Measurements from ENCODE around the gene CXCR6.

Gene CXCR6

DNA sequence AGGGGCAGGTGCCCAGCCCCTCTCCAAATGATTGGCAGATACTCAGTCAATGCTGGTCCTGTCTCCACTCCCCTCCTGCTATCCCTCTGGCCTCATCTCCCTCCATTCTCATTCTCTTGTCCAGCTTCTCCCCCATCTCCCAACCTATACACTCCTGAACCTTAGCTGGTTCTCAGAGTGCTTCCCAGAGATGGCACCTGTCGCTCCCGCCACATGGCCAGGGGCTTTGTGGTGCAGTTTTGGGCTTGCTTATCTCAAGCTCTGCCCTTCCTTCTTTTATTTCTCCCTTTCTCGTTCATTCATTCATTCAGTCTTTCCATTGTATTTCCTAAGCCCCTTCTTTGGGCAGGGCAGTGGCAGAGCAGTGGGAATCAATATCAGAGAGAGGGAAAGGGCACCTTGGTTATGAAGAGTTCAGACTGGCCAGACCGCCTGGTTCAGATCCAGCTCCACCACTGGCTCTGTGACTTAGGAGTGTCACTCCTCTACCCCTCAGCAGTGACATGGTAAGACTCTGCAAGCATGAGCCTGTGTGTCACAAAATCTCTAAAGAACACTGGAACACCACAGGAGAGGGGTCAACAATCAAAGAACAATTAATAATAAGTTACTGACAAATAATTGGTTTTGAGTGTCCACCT, 20.2 kb upstream of the CXCR6 start:
- no peak for DNase-seq

DNA sequence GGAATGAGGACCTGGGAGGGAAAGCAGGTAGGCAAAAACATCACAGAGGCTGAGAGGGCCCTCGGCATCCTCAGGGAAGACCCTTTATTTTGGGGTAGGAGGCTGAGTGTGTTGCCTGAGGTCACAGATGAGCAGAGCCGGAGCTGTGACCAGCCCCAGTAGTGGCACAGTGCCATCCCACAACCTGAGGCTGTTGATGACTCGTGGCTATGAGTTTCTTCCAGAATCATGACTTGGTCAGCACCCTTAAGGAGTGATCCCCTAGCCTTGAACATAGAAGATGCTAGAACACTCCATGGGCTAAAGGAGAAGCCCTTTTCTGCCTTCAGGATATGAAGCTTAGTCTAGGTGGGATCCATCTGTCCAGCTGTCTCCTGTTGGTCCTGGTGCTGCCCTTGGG, 19.5 kb upstream of the CXCR6 start:
- DNase-seq, result no peak

DNA sequence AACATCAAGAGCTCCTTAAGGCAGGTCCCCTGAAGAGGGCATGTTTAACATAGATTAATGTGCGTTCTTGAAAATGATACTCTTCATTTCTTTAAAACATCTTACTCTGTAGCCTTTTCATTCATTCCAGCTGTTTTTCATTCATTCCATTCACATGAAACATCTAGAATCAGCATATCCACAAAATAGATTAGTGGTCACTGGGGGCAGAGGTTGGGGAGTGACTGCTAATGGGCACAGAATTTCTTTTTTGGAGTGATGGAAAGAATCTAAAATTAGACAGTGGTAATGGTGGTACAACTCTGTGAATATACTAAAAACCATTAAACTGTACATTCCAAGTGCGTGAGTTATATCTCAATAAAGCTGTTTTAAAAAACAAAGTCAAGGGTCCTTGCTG, 15.4 kb upstream of the CXCR6 start:
- DNase-seq, result no peak

DNA sequence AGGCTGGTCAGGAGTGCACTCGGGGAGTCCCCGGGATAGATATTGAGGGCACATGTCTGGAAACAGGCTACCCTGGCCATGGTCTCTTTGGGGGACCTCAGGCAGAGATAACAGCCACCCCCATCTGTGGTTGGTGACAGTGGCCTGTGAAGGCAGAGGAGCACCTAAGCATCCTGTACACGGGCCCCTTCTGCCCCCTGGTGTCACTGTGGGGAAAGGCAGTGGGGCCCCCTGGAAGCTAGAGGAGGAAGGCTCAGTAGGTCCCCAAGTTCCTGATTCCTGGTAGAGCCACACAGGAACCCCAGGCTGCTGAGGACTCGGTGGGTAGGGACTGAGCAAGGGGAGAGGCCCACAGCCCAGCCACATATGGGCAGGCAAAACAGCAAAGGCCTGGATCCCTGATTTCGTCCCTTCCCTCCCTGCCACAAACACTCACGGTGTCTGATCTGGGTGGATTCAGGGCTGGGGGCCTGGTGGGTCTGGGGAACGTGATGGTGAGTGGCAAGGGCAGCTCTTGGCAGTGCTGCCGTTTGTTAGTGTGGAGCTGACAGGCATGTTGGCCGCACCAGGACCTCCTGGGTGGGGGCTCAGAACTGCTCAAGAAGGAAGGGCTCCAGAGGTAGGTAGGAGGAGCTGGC, 14.1 kb upstream of the CXCR6 start:
- DNase-seq, result peak; percentile 30

DNA sequence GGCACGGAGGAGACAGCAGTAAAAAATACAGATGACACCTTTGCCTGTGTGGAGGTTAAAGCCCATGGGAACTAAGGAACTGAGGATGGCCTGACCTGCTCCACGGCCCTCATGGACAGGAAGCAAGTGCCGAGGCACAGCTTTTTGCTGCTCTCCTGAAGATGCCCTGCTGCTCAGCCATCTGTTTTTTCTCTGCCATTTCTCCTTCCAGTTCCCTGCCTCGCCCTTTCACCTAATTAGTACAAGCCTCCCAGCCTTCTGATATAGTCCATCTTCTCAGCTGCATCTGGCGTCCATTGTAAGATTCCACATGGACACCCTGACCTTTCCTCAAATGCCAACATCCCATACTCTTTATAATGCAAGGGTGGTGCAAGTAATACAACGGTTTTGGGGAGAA, 11.8 kb upstream of the CXCR6 start:
- DNase-seq, result no peak

DNA sequence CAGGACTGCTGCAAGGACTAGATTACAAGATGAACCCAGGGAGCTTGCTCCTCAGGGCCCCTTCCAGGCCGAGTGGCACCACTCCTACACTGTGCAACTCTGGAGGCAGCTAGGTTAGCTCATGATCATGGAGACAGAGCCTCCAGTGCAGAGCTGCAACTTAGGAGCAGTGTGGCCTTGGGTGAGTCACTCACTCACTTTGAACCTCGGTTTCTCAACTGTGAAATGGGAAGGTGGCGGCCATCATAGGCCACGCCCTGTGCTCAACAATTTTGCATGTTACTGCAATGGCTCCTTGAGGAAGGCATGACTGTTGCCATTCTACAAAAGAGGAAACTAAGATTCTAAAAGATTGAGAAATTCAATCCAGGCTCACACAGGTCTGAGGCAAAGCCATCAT, 11.2 kb upstream of the CXCR6 start:
- no peak for DNase-seq

DNA sequence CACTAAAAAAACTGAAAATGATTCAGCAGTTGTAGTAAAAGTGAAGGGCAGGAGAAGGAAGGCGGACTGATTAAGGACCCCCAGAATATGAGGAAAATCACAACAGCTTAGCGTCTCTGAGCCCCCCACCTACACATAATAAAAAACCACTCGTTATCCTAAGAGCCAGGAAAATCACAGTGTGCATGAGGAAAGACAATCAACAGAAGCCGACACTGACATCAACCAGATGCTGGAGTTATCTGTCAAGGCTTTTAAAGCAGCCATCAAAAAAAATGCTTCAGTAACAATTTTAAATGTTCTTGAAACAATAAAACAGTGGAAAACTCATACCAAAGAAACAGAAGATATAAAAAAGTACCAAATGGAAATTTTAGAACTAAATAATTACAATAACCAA, 9.7 kb upstream of the CXCR6 start:
- no peak for DNase-seq

DNA sequence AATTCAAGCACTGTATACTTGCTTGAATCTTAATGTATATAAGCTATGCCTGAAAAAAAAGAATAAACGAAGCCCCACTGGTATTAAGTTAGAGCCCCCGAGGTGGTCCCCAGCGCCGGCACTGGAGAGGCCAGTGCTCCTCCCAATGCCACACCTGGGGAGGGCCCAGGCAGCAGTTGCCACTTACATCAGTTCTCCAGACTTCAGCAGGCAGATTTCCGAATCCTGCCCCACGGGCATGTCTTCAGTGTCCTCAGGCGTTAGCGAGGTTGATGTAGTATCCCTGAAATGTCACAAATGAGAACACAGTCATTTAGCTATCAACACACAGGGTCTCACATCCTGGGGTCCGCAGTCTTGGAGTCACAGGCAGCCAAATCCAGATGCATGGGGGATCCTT, 7.0 kb upstream of the CXCR6 start:
- DNase-seq, result no peak

DNA sequence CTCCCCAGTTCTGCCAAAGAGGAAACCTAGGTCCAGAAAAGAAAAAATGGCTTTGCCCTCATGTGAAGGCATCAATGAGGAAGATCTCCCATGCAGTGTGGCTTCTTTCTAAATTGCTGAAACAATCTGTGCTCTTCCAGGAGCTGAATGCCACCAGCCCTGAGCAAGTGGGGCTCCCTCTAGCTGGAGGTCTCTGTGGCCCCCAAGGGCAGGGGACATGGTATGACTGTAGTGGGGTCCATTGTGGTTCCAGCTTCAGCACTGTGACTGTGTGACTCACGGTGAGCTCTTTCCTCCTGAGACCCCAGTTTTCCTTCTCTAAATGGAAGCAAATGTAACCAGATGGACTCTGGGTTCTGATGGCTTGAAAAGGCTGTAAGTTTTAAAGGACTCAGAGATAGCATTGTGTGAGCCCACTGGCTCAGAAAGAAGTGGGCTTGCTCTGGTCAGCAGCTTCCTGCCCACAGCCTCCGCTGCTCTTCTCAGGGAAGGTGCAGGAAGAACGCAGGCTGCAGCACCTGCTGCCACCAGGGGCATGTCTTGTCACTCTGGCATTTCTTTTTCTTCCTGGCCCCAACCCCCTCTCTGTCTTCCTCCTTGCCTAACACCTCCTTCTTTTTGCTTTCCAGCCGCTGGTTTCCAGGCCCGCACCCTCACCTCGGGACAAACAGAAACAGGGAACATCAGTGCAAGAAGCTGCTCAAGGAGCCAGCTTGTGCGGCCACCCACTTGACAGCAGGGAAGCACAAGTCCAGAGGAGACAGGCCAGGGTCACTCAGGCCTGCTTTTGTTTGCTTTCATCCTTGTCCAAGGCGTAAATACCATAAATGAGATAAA, 5.8 kb upstream of the CXCR6 start:
- no peak for DNase-seq

DNA sequence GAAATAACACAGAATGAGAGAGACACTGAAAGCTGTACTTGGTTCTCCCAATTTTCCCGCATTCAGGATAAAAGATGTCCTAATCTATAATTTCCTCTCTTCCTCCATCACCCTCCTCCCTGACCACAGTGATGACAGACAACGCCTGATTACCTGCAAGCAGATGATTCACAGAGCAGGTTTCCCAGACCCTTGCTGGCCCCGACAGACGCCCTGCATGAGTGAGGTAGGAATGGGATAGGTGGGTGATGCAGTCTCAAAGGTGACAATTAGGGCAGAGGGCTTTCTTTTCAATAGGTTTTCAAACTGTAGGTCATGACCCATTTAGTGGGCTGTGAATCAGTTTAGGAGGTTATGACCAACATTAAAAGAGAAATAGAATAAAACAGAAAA, 5.2 kb upstream of the CXCR6 start:
- DNase-seq, result no peak

DNA sequence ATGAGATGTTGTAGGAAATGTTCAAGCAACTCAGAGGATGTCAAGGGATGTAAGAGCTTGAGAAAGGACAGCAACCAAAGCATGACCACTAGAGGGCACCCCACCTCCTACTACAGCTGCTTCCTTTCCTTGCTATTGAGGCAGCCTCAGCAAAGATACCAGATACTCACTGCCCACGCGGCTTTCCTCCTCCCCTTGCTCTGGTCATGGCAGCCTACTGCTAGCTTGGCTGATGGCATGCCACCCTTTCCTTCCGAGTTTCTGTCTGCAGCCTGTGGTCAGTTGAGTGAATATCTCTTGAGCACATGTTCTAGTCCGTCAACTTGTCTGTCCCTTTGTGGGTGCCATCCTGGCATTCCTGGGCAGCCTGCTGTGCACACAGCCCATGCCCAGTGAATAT, 4.4 kb upstream of the CXCR6 start:
- DNase-seq, result peak; percentile 63

DNA sequence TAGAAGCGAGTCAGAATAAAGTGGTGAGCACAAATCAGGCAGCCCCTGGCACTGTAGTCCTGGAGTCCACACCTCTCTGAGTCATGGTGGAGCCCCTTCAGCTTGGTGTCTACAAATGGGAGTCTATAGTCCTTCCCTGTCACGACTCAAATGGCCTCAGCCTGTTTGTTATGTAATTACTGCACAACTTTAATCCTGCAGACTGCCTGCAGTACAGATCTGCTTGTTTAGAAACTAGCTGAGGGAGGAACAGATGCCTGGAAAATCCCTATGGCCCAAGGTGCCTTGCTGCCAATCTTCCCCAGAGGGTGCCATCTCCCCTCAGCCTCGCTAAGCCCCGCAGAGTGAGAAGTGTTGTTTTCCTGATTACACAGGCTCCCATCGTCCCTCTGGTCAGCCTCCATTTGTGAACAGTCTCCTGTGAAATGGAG, 3.9 kb upstream of the CXCR6 start:
- DNase-seq, result no peak

DNA sequence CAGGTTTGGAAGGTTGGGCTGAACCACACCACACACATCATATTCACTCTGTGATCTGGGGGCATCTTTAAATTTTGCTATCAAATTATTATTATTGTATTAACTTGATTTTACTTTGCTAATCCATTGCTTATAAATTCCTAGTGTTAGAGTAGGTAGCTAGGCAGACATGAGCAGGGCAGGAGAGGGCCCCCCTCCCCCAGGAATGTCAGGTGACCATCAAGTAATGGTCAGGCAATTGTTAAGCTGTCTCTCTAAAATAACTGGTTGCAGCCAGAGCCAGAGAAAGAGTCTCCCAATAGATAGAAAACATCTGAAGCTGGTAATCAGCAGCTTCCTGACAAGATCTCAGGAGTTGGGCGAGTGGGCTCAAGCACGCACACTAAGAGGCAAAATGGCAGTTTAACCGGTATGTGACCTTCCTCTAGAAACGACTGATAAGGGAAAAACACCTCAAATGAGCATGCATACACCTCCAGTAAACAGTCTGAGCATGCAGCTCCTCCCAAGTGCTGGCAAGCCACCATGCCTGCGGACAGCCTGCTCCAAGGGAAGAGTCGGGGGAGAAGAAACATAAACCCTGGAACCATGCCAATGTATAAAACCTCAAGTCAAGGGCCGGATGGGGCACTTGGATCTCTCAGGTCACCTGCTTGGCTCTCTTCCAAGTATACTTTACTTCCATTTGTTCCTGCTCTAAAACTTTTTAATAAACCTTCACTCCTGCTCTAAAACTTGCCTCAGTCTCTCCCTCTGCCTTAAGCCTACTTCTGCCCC, 3.1 kb upstream of the CXCR6 start:
- DNase-seq, result no peak

DNA sequence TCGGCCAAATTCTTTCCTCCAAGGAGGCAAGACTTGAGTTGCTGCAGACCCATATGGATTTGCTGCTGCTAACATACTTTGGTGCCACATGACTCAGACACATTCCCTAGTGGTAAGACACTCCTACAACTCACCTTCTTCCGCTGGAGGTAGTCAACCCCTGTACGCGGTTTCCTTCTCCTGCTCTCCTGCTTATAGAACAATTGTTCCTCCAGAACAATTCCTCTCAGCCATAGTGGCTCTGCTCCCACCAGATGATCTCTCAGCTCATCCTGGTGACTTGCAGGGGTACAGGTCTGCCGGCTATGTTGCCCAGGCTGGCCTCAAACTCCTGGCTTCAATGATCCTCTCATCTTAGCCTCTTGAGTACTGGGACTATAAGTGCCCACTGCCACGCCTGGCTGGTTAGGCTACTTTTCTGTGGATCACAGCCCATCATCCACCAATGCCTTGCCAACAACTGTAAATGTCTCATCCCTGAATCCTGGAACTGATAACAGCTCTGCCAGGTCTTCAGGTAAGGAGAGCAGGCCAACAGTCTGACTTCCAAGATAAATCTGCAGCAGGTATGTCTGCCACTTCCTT, 2.4 kb upstream of the CXCR6 start:
- DNase-seq, result no peak

DNA sequence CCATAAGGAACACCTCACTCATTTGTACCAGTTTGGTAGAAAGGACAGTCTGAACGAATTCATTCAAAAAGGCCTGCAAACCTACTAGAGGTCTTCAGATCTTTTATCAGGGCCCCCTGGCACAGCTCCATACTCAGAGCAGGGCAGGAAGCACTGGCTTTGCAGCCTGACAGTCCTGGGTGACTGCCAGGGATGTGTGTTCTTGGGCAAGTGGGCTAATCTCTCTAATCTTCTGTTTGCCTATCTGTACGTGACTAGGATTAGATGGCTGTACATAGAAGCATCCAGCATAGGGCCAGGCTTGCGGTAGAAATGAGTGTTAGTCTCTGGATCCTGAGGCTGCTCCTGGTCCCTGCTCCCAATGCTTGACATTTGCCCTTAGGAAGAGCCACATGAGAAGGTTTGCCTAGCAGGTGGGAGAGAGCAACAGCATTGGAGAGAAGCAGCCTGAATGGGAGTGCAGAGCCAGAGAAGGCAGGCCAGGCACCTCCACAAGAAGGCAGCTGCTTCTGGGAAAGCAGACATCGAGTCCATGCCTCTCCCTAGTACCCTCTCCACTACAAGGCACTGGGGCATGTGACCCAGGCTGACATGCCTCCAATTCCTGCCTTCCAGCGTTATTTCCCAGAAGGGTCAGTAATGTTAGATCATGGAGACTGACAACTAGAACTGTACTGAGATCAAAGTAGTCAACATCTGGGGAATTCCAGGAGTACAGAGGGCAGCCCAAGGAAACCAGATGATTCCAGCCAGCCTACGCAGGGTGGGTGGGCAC, 1.0 kb upstream of the CXCR6 start:
- peak; percentile 3 for DNase-seq

DNA sequence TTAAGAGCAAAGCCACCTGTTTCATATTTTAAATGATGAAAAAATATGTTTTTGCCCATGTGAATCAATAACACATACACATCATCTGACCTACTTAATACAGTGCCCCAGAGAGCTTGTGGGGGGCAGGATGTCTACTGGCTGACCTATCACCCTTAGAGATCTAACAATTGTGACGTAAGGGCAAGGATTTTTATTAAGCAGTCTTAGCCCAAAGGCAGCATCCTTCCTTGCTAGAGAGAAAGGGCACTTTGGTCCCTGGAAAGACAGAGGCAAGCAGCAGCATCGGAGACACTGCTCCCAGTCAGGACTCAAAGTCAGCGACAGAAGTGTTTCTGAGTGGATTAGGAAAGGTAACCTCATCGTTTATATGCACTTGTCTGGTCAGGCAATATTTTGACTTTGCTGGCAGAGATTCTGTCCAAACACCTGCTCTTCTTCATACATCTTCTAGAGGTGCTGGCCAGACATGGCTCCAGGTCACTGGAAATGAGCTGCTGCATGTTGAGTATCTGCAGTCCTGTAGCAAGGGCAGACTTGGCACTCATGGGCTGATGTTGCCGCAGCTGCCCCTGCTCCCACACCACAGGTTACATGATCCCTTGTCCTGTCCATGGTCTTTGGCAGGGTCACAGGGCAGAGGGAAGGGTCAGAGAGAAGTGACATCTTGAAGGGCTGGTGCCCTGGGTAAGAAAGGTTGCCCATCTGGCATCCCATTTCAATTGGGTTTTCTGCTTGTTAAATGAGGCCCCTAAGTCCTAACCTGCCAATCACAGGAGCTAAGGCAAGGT, 1.8 kb downstream of the CXCR6 start:
- no peak for DNase-seq

DNA sequence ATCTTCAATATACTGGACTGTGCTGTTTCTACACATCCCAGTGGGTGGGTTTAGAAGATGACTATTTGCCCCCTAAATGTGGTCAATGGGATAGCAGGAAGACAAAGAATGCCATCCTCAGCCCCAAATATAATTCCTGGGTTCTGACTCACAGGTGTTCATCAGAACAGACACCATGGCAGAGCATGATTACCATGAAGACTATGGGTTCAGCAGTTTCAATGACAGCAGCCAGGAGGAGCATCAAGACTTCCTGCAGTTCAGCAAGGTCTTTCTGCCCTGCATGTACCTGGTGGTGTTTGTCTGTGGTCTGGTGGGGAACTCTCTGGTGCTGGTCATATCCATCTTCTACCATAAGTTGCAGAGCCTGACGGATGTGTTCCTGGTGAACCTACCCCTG, 3.0 kb downstream of the CXCR6 start:
- no peak for DNase-seq

DNA sequence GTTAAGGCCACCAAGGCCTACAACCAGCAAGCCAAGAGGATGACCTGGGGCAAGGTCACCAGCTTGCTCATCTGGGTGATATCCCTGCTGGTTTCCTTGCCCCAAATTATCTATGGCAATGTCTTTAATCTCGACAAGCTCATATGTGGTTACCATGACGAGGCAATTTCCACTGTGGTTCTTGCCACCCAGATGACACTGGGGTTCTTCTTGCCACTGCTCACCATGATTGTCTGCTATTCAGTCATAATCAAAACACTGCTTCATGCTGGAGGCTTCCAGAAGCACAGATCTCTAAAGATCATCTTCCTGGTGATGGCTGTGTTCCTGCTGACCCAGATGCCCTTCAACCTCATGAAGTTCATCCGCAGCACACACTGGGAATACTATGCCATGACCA, 3.6 kb downstream of the CXCR6 start:
- DNase-seq, result no peak

DNA sequence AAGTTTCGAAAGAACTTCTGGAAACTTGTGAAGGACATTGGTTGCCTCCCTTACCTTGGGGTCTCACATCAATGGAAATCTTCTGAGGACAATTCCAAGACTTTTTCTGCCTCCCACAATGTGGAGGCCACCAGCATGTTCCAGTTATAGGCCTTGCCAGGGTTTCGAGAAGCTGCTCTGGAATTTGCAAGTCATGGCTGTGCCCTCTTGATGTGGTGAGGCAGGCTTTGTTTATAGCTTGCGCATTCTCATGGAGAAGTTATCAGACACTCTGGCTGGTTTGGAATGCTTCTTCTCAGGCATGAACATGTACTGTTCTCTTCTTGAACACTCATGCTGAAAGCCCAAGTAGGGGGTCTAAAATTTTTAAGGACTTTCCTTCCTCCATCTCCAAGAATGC, 4.1 kb downstream of the CXCR6 start:
- DNase-seq, result no peak

DNA sequence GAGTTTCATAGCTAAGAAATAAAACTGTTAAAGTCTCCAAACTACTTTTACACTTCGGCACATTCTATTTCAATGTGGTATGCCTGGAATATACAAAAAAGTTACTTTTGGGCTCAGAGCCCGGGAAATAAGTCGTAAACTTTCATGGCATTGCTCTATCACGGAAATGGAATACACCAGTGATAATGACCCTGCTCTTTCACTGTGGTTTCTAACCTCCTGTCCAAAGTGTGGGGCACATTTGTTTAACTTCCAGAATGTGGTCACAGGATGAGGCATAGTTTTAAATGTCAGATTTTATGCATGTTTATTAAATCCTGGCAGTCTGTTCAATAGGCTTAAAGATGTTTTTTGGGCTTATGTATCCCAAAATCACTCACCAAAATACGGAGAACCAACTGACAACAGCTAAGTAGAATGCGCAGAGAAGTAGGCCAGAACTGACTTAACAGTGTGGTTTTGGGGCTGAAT, 5.1 kb downstream of the CXCR6 start:
- no peak for DNase-seq

DNA sequence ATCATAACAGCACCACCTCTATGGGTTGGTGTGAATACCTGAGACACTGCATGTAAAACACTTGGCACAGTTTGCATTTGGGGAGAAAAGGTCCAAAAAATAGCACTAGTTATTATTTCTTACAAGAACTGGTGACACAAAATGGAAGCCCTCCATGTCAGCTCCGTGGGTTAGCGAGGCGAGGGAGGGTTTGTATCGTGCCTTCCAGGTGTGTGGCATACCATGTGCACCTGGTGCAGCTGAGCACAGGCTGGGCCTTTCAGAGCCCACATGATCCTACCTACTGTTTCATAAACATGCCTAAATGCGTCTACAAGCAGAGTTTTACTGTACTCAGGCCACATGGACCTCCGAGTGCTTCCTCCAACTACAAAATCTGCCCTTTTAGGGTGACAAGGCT, 5.6 kb downstream of the CXCR6 start:
- DNase-seq, result no peak
